ENCODE data around the gene EIF2AK3.
"Not testable (repeated sequence)": the region's sequence is repeated elsewhere in the genome, so short reads cannot be mapped to it uniquely, and the experiment has no call there.

EIF2AK3 gene

GRCh38 chr2:88591698-88592097 lies 35.6 kb downstream of the EIF2AK3 start:
- no peak for DNase-seq

- DNase-seq = no peak
Observed at GRCh38 chr2:88590998-88591613, 36.2 kb downstream of the EIF2AK3 start.

GRCh38 chr2:88585969-88586368 lies 41.3 kb downstream of the EIF2AK3 start:
- no peak for DNase-seq

- DNase-seq = no peak
Observed at GRCh38 chr2:88582030-88582429, 45.2 kb downstream of the EIF2AK3 start.

GRCh38 chr2:88580088-88580487 lies 47.2 kb downstream of the EIF2AK3 start:
- DNase-seq = no peak

GRCh38 chr2:88575630-88576029 lies 51.6 kb downstream of the EIF2AK3 start:
- no peak for DNase-seq

- DNase-seq = no peak
Observed at GRCh38 chr2:88575051-88575450, 52.2 kb downstream of the EIF2AK3 start.

- DNase-seq = no peak
Observed at GRCh38 chr2:88574445-88574844, 52.8 kb downstream of the EIF2AK3 start.

GRCh38 chr2:88568179-88568578 lies 59.1 kb downstream of the EIF2AK3 start:
- no peak for DNase-seq

GRCh38 chr2:88564402-88564801 lies 62.9 kb downstream of the EIF2AK3 start:
- DNase-seq = no peak

GRCh38 chr2:88563129-88563528 lies 64.1 kb downstream of the EIF2AK3 start:
- no peak for DNase-seq

- no peak for DNase-seq
Observed at GRCh38 chr2:88561646-88562388, 65.4 kb downstream of the EIF2AK3 start.

- DNase-seq = no peak
Observed at GRCh38 chr2:88560619-88561307, 66.5 kb downstream of the EIF2AK3 start.

- no peak for DNase-seq
Observed at GRCh38 chr2:88557290-88557689, 70.0 kb downstream of the EIF2AK3 start.

- DNase-seq = no peak
Observed at GRCh38 chr2:88556026-88556425, 71.2 kb downstream of the EIF2AK3 start.

- DNase-seq = no peak
Observed at GRCh38 chr2:88554189-88554588, 73.1 kb downstream of the EIF2AK3 start.

- no peak for DNase-seq
Observed at GRCh38 chr2:88549616-88550292, 77.5 kb downstream of the EIF2AK3 start.

GRCh38 chr2:88546291-88546690 lies 81.0 kb downstream of the EIF2AK3 start:
- not testable (repeated sequence) for DNase-seq

GRCh38 chr2:88545118-88545517 lies 82.1 kb downstream of the EIF2AK3 start:
- DNase-seq = no peak

GRCh38 chr2:88543541-88544057 lies 83.7 kb downstream of the EIF2AK3 start:
- no peak for DNase-seq

- DNase-seq = no peak
Observed at GRCh38 chr2:88542668-88543067, 84.6 kb downstream of the EIF2AK3 start.

GRCh38 chr2:88540346-88540745 lies 86.9 kb downstream of the EIF2AK3 start:
- no peak for DNase-seq

GRCh38 chr2:88538362-88538917 lies 88.8 kb downstream of the EIF2AK3 start:
- no peak for DNase-seq
